ENCODE measurements around the gene DNER. TPM values are rescaled to one million over a fixed set of nuclear protein-coding genes. Genes with fewer than 3 reads are reported as not detected.
"Not testable (repeated sequence)": the region's sequence is repeated elsewhere in the genome, so short reads cannot be mapped to it uniquely, and the experiment has no call there.

The DNER gene
- total RNA-seq, 3 donors from 2014 or later: 0.55 to 8.4 (median 0.99) TPM

GRCh38 chr2:229519655-229520430, 194.5 kb downstream of the DNER start:
- Histone ChIP-seq H3K4me3 (no peak overlapping the region), H3K9me3 (no peaks in the 10 kb centered on the region), H3K4me1 (ENCODE audit: low read depth) (no peaks in the 10 kb centered on the region), H3K36me3 (ENCODE audit: low read depth) (no peaks in the 10 kb centered on the region)
- intact Hi-C loops (cut with DNase I, micrococcal nuclease): no loop called here
- ATAC-seq (no peak), DNase-seq (no peak)
- TF ChIP-seq, protein P1, sequence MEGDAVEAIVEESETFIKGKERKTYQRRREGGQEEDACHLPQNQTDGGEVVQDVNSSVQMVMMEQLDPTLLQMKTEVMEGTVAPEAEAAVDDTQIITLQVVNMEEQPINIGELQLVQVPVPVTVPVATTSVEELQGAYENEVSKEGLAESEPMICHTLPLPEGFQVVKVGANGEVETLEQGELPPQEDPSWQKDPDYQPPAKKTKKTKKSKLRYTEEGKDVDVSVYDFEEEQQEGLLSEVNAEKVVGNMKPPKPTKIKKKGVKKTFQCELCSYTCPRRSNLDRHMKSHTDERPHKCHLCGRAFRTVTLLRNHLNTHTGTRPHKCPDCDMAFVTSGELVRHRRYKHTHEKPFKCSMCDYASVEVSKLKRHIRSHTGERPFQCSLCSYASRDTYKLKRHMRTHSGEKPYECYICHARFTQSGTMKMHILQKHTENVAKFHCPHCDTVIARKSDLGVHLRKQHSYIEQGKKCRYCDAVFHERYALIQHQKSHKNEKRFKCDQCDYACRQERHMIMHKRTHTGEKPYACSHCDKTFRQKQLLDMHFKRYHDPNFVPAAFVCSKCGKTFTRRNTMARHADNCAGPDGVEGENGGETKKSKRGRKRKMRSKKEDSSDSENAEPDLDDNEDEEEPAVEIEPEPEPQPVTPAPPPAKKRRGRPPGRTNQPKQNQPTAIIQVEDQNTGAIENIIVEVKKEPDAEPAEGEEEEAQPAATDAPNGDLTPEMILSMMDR (IDR thresholded peaks at IDR 0.05): no peak

DNA sequence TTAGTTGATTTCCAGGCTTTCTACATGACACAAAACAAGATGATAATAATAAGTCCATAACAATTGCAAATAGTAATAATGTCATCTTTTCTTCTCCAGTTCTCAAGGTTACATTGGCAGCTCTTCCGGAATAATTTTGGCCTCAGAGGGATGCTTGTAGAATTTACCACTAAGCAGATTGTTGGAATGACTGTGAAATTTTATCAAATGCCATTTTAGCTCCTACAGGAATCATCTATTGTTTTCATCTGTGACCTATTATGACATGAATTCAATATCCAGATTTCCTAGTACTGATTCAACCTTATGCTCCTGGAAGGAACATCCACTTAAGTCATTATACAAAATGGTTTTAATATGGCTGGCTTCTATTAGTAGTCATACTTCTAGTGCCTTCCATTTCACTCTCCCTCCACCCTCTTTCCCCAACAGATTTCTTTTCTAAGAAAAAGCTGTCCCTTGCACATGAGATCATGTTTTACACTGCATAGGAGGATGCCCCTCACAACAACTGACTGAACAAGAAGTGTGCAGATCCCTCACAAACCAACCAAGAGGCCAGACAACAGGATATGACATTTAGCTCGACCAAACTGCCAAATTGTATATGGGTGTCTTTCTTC, 200.0 kb downstream of the DNER start:
- H3K4me1 ChIP-seq (ENCODE audit: low read depth): no peaks in the 10 kb centered on the region
- H3K4me3 ChIP-seq: no peak overlapping the region
- ATAC-seq: no peak
- DNase-seq: no peak
- H3K9me3 ChIP-seq: no peaks in the 10 kb centered on the region
- TF ChIP-seq, protein P1 (IDR thresholded peaks at IDR 0.05): no peak
- intact Hi-C loops (cut with DNase I, micrococcal nuclease): no loop called here
- no peaks in the 10 kb centered on the region for H3K36me3 ChIP-seq (ENCODE audit: low read depth)

DNA sequence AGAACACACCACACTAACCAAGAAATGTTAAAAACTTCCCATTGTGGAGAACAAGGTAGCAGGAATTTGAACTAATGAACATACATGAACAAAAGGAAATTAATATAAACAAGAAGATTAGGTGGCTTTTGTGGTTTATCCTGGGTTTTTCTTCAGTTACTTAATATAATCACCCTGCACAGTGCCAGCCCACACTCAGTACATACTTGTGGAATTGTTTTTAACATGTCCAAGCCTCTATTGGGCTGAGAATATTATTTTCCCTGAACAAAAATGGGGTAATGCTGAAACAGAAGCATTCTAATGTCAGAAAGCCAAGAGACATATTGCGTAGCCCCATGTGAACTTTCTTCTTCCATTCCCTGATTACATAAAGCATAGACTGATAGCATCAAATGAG, 202.8 kb downstream of the DNER start:
- Histone ChIP-seq H3K4me1 (ENCODE audit: low read depth) (no peaks in the 10 kb centered on the region), H3K9me3 (no peaks in the 10 kb centered on the region), H3K4me3 (no peak overlapping the region), H3K36me3 (ENCODE audit: low read depth) (no peaks in the 10 kb centered on the region)
- TF ChIP-seq, protein P1 (IDR thresholded peaks at IDR 0.05): no peak
- no peak for ATAC-seq
- DNase-seq: no peak
- intact Hi-C loops (cut with DNase I, micrococcal nuclease): no loop called here

GRCh38 chr2:229506699-229507098, 207.7 kb downstream of the DNER start:
- DNase-seq; ATAC-seq; H3K4me3 ChIP-seq; intact Hi-C loops (cut with DNase I, micrococcal nuclease); H3K4me1 ChIP-seq (ENCODE audit: low read depth); H3K36me3 ChIP-seq (ENCODE audit: low read depth); H3K9me3 ChIP-seq: not testable (repeated sequence)

DNA sequence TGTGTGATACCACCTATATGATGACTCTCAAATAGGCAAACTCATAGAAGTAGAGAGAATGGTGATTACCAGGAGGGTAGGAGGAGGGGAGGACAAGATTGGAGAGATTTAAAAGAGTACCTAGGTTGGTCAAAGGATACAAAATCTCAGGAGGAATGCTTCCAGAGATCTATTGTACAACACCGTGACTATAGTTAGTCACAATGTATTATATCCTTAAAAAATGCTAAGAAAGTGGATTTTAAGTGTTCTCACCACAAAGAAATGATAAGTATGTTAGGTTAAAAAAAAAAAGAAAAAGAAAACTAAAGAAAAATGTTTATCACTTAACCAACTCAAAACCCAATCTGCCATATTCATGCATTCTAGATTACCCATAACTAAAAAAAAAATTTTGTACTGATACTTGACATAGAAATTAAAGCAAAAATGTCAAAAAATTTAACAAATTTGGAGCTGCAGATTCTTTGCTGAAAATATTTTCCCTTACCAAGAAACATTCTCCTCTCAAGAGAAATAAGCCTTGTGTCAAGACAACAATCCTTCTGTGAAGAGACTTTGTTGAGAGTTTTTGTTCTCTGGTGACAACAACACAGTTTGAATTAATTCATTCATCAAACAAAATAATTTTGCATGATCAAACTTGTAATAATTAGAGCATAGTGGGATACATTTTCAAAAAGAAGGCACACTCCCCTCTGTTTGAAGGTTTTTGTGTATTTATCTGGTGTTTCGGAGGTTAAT, 213.1 kb downstream of the DNER start:
- ATAC-seq (no peak), DNase-seq (no peak)
- H3K9me3 ChIP-seq: no peaks in the 10 kb centered on the region
- no peaks in the 10 kb centered on the region for H3K4me1 ChIP-seq (ENCODE audit: low read depth)
- intact Hi-C loops (cut with DNase I, micrococcal nuclease): no loop called here
- no peak overlapping the region for H3K4me3 ChIP-seq
- no peaks in the 10 kb centered on the region for H3K36me3 ChIP-seq (ENCODE audit: low read depth)
- TF ChIP-seq, protein P1 (IDR thresholded peaks at IDR 0.05): no peak

GRCh38 chr2:229492034-229492433, 222.3 kb downstream of the DNER start:
- H3K36me3 ChIP-seq (ENCODE audit: low read depth): no peaks in the 10 kb centered on the region
- H3K9me3 ChIP-seq: no peaks in the 10 kb centered on the region
- intact Hi-C loops (cut with DNase I, micrococcal nuclease): no loop called here
- no peak for ATAC-seq
- TF ChIP-seq, protein P1 (IDR thresholded peaks at IDR 0.05): no peak
- H3K4me1 ChIP-seq (ENCODE audit: low read depth): no peaks in the 10 kb centered on the region
- no peak for DNase-seq
- no peak overlapping the region for H3K4me3 ChIP-seq
